Body of pancreas (tissue), 4 donors: ENCODE measurements around the gene KREMEN2.

Source experiments
- CTCF ChIP-seq, 7 experiments: fragments of 450-650 bp in 4 of 7; fragments of 200-600 bp in 3 of 7; sonication (generic) in 3 of 7; IDR thresholded peaks; one replicate each; pipeline ENCODE4 v1.5.1; 2016 to 2019; ENCODE audit warnings: antibody characterized with exemption in 7 of 7
- POLR2A ChIP-seq, 3 donors: fragments of 450-650 bp; IDR thresholded peaks; one replicate each; pipeline ENCODE4 v1.6.1; 2016; ENCODE audit warnings: antibody characterized with exemption in 3 of 3, mild to moderate bottlenecking in 2 of 3

GRCh38 chr16:2980227-2981176 lies 16.4 kb downstream of the KREMEN2 start, which contains the start of gene PKMYT1:
- TF ChIP-seq CTCF (IDR thresholded peaks at IDR 0.05) (no peak), POLR2A (IDR thresholded peaks at IDR 0.05) (peak; percentile 95 to 97 (median 95))
